GM20000 (cell line): ENCODE measurements around the gene SLC2A1.

Experiments used
- DNase-seq: peaks from one replicate; pipeline ENCODE4 v3.0.0; 2012; ENCODE audit warnings: low spot score
- TF ChIP-seq, protein P1 (sequence below): IDR thresholded peaks from 2 replicates; pipeline ENCODE4 v1.5.1; 2012; ENCODE audit warnings: mild to moderate bottlenecking, control low read depth; ENCODE audit errors: extremely low read depth, missing control alignments

The SLC2A1 gene

DNA sequence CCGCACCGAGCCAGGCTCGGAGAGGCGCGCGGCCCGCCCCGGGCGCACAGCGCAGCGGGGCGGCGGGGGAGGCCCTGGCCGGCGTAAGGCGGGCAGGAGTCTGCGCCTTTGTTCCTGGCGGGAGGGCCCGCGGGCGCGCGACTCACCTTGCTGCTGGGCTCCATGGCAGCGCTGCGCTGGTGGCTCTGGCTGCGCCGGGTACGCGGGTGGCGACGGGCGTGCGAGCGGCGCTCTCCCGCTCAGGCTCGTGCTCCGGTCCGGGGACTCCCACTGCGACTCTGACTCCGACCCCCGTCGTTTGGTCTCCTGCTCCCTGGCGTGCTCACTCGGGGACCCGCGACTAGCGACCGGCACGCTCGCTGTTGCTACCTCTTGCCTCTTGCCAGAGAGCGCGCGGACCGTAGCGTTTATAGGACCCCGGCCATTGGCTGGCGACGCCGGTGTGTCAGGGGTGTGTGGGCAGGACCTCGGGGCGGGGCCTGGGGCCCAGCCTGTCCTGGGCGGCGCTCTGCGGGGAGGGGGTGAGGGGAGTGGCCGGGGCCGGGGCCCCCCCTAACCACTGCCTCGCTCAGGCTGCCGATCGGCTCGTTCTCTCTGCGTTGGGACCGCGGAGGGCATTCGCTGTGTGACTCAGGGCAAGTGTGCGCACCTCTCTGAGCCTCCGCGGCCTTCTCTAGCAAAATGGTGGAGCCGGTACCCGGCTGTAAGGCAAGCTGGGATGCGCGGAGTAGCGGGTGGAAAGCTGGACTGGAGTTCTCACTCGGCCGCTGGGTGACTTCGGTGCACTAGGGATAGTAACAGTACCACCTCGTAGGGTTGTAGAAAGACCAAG is at the start of gene SLC2A1:
SLC2A1 (minus strand) TSS at position 381 of the 832 bp plus-strand sequence; CDS start at position 164, 217 bp downstream.
- peak; percentile 98 for DNase-seq
- TF ChIP-seq, protein P1, sequence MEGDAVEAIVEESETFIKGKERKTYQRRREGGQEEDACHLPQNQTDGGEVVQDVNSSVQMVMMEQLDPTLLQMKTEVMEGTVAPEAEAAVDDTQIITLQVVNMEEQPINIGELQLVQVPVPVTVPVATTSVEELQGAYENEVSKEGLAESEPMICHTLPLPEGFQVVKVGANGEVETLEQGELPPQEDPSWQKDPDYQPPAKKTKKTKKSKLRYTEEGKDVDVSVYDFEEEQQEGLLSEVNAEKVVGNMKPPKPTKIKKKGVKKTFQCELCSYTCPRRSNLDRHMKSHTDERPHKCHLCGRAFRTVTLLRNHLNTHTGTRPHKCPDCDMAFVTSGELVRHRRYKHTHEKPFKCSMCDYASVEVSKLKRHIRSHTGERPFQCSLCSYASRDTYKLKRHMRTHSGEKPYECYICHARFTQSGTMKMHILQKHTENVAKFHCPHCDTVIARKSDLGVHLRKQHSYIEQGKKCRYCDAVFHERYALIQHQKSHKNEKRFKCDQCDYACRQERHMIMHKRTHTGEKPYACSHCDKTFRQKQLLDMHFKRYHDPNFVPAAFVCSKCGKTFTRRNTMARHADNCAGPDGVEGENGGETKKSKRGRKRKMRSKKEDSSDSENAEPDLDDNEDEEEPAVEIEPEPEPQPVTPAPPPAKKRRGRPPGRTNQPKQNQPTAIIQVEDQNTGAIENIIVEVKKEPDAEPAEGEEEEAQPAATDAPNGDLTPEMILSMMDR: no peak

DNA sequence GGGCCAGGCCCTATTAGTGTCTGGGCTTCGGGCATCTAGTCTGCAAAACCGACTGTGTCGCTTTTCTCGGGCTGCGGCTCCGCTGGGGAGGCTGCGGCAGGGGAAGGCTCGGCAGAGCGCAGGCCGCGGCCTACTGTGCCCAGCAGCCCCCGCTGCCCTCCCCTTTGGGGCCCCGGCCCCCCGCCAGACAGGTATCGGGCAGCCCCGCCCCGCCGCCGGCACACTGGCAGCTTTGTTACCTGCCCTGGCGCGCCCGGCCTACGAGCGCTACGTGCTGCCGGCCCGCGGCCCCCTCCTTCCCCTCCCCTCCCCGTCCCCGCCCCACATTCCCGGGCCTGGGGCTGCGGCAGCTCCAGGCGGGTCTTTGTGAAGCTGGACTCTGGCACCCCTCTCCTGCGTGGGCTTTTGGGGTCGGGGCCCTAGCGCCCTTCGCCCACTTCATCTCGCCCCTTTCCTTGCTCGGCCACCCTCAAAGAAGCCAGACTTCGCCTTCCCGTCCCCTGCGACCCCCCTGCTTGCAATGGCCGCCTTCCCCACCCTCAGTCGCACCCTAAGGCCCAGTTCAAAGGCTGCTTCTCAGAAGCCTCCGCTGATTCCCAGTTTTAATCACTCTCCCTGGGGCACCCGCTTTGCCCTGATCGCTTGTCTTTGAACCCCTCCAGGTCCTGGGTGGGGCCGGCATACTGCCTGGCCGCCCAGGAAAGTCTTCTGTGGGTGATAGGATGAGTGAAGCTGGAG is 48.9 kb upstream of the SLC2A1 start:
- TF ChIP-seq, protein P1: no peak
- no peak for DNase-seq

DNA sequence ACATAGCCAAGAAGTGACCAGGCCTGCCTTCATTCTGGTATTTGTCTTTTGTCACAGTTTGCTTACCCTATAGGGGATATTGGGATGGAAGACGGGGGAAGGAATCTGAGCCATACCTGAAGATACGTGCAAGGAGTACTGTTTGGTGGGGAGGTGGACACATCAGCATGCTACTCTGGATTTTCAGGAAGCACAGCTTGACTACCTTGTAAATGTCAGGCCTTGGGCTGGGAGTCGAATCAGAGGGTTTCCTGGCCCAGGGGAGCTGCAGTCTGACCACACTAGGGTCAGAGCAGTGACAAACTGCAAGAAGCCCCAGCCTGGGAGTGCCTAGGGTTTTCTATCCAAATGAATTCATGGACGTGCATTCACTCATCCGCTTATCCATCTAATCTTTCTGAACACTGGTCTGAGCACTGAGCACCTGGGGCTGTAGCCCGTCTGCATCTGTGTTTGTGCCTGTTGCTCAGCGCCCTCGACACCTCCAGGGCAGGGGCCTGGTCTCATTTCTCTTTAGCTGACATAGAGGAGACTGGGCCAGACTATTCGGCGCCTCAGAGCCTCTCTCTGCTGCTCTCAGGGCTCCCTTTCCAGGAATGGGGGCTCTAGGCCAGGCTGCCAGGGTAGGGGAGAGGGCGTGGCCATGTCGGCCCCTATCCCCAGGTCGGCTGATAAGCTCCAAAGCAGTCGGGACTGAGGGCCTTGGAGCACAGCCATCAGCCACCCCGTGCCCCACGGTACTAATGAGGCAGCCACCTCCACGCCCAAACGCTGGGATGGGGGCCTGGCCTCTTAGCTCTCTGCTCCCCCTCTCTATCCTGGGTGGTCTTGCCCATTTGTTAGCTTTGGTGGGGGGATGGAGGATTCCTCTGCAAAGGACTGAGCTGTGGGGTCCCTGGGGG is 47.0 kb upstream of the SLC2A1 start:
- DNase-seq: no peak

GRCh38 chr1:43004587-43005459 is 46.2 kb upstream of the SLC2A1 start:
- TF ChIP-seq, protein P1: no peak
- no peak for DNase-seq

More for the DNA sequence above, 47.0 kb upstream of the SLC2A1 start:
- TF ChIP-seq, protein P1: no peak

- TF ChIP-seq, protein P1: no peak
- DNase-seq: no peak
Measured at GRCh38 chr1:43002766-43003165, 44.1 kb upstream of the SLC2A1 start.

DNA sequence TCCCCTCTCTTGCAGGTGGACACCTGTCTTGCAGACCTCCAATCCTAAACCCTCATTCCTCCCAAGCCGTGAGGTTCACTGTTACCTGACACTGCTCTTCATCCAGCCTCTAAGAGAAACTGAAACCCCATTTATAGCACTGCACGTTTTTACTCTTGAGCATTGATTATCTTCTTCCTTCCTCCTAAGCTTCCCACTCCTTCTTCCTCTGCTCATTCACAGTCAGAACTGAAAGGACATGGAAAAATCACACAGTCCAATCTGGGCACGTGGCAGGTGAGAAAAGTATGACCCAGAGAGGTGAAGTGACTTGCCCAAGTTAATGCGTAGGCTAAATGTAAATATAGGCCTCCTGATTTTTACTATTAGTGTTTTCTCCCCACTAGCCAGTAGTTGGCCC is 43.4 kb upstream of the SLC2A1 start:
- TF ChIP-seq, protein P1: no peak
- DNase-seq: no peak
